ENCODE results near the gene NFIB. TPM values are rescaled to one million over a fixed set of nuclear protein-coding genes. Genes with fewer than 3 reads are reported as not detected.

The NFIB gene
- total RNA-seq, 2 experiments from 2014 or later: not detected

DNA sequence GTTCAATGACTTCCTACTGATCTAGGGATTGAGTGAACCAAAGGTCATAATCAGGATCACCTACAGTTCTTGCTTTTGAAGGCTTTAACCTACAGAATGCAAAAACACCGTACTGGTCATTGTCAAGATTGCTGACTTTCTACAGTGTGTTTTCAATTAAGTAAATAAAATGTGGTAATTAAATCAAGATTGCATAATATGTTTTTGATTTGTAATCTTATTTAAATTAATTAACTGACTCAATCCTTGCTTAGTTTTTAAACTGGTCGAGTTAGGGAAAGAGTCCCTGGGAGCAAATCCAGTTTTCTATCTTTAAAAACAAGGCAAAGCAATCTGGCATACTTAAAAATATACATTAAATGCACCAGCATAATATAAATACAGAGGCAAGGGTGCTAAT lies 125.9 kb downstream of the NFIB start:
- CTCF ChIA-PET: no interaction called here
- H3K9me3 Mint-ChIP-seq: no peaks in the 10 kb centered on the region
- H3K4me1 Mint-ChIP-seq (ENCODE audit: low read depth): no peaks in the 10 kb centered on the region
- no peak for DNase-seq
- no peak overlapping the region for H3K27ac Mint-ChIP-seq
- peaks cover 2% of the 10 kb centered on the region for H3K27me3 Mint-ChIP-seq (ENCODE audit: low read depth)
- intact Hi-C loops (cut with micrococcal nuclease): no loop called here
- no peaks in the 10 kb centered on the region for H3K36me3 Mint-ChIP-seq (ENCODE audit: low read depth)
- no peak overlapping the region for H3K4me3 Mint-ChIP-seq

DNA sequence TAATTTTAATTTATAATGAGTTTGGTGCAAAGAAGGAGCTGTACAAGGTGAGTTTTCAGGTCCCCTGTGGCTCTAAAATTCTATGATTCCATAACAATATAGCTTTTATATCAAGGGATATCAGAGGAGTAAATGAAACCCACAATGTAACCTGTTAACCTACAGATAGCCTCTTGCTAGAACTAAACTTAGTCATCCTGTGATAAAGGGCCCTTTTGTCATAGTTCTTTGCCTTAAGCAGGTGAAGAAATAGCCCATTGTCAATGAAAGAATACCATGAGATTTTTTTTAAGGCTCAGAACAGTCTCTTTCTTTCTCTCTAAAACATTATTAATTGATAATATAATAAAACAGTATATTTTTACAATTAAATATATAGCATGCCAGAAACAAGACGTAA lies 127.8 kb downstream of the NFIB start:
- peaks cover 2% of the 10 kb centered on the region for H3K9me3 Mint-ChIP-seq
- intact Hi-C loops (cut with micrococcal nuclease): no loop called here
- H3K4me1 Mint-ChIP-seq (ENCODE audit: low read depth): no peaks in the 10 kb centered on the region
- no peaks in the 10 kb centered on the region for H3K36me3 Mint-ChIP-seq (ENCODE audit: low read depth)
- no peak overlapping the region for H3K4me3 Mint-ChIP-seq
- no peak for DNase-seq
- H3K27ac Mint-ChIP-seq: no peak overlapping the region
- CTCF ChIA-PET: no interaction called here
- H3K27me3 Mint-ChIP-seq (ENCODE audit: low read depth): peaks cover 2% of the 10 kb centered on the region

DNA sequence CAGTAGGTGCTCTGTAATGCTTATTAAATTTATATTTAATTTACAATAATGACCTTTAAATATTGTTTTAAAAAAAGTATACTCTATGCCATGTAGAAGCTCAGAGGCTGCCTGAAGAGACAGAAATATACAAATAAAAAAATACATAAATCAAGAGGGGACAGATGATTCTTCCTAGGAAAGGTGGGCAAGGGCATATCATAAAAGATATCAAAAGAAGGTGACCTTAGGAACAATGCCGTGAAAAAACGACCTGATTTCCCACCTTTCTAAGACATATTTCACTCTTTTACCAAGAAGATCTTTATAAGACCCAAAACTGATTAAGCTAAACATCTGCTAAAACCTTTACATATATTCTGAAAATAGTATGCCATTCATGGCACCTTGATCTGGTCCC lies 128.9 kb downstream of the NFIB start:
- Mint-ChIP-seq H3K4me1 (ENCODE audit: low read depth) (no peaks in the 10 kb centered on the region), H3K27me3 (ENCODE audit: low read depth) (peaks cover 2% of the 10 kb centered on the region), H3K27ac (no peak overlapping the region), H3K9me3 (peaks cover 2% of the 10 kb centered on the region), H3K4me3 (no peak overlapping the region), H3K36me3 (ENCODE audit: low read depth) (no peaks in the 10 kb centered on the region)
- CTCF ChIA-PET: no interaction called here
- DNase-seq: no peak
- intact Hi-C loops (cut with micrococcal nuclease): no loop called here

DNA sequence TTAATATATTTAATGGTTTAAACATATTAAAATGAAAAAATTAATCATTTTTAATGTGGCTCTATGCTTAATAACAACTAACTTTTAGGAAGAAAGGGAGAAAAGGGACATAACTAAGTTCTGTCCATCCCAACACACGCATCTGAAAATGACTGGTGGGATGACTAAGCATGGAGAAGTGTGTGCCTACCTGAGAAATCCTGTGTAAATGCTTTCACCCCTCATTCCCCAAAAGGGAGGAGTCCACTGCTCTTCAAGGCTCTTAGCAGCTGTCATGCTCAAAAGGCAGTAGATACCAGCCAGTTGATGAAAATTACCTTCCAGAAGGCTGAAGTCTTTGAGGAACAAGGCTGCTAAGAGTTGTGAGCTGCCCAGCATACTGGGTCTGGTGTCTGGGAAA lies 130.9 kb downstream of the NFIB start:
- Mint-ChIP-seq H3K4me3 (no peak overlapping the region), H3K9me3 (peaks cover 2% of the 10 kb centered on the region), H3K4me1 (ENCODE audit: low read depth) (no peaks in the 10 kb centered on the region), H3K36me3 (ENCODE audit: low read depth) (no peaks in the 10 kb centered on the region), H3K27ac (no peak overlapping the region), H3K27me3 (ENCODE audit: low read depth) (peaks cover 2% of the 10 kb centered on the region)
- CTCF ChIA-PET: interaction anchor here (0.7 kb wide), 1 partner anchor 1645 kb away, joined by 3 read pairs; no protein-coding TSS in a partner anchor
- no peak for DNase-seq
- intact Hi-C loops (cut with micrococcal nuclease): no loop called here

DNA sequence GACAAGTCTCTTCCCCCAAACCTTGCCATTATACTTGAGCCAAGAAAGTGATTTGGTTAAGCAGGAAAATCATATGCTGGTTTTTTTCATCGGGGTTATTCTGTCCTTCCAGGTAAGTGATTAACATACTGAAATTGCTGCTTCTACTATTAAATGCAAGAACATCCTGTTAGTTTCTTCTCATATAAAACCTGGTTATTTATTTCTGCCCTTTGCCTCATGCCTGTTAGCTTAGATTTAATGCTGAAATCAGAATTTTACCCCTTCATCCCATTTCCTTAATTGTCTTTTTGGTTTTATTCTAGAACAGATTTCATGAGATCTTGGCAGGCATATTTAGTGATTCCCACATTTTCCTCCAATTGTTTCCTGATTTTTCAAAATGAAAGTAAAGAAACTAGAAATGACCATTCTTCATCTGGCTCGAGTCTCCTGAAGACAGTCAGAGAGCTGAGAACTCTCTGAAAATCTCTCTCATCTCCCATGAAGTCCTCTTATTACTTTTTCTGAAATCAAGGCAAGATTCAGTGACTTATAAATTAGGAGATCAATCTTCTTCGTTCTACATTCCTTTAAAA lies 132.9 kb downstream of the NFIB start:
- no peak overlapping the region for H3K27ac Mint-ChIP-seq
- no peaks in the 10 kb centered on the region for H3K36me3 Mint-ChIP-seq (ENCODE audit: low read depth)
- no peaks in the 10 kb centered on the region for H3K4me1 Mint-ChIP-seq (ENCODE audit: low read depth)
- H3K4me3 Mint-ChIP-seq: no peak overlapping the region
- intact Hi-C loops (cut with micrococcal nuclease): no loop called here
- peaks cover 2% of the 10 kb centered on the region for H3K9me3 Mint-ChIP-seq
- DNase-seq: no peak
- peaks cover 2% of the 10 kb centered on the region for H3K27me3 Mint-ChIP-seq (ENCODE audit: low read depth)
- CTCF ChIA-PET: no interaction called here

DNA sequence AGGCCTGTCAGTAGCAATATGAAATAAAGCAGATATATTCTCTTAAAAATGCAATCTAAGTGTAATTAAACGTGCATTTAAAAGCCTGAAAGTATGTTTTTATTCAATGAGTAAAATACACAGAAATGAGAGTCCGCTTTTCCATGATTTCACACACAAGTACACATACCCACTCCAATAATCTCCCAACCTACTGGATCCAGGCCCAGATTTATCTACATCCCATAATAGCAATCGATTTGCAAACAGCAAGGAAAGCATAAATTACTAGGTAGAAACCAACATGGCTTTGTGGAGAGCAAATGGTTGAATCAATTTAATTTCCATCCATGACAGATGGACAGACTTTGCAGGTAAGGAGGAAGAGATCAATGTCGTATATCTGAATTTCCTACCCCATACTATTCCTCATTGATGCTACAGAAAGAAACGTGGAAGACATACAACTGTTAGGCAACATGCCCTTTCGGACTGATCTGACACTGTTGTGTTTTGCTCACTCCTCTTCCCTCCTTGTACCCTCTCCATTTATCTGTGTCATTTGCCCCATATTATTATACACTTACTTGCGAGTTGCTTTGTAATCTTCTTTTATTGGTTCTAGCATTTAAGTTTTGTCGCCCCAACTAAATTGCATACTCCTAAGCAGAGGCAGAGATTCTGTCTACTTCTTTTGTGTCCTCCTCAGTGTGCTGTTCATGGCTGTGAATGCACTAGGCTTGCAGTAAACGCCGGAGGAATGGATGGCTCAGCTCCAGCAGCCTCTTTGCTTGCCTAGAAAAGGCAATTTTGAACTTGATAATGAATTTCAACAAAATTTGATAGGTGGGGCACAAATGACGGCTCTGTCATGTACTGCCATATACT lies 133.6 kb downstream of the NFIB start:
- H3K36me3 Mint-ChIP-seq (ENCODE audit: low read depth): no peaks in the 10 kb centered on the region
- no peak for DNase-seq
- H3K27ac Mint-ChIP-seq: no peak overlapping the region
- H3K4me3 Mint-ChIP-seq: no peak overlapping the region
- CTCF ChIA-PET: no interaction called here
- peaks cover under 1% of the 10 kb centered on the region for H3K27me3 Mint-ChIP-seq (ENCODE audit: low read depth)
- no peaks in the 10 kb centered on the region for H3K4me1 Mint-ChIP-seq (ENCODE audit: low read depth)
- H3K9me3 Mint-ChIP-seq: peaks cover 2% of the 10 kb centered on the region
- intact Hi-C loops (cut with micrococcal nuclease): no loop called here

DNA sequence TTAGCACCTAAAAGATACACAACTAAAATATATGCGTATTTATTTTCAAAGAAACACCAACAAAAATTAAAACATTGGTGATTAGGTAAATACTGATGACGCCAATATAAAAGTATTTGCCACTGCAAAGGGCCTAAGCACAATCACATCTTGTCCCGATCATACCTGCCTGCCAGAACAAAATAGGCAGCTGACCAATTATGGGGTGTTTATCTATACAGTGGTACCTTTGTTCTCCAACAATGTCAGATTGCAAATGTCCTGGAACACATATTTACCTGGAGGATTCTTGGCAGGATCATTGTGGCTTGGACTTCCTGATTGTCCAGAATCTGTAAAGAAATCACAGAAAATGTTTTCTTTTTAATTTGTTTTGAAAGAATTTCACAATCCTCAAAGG lies 134.5 kb downstream of the NFIB start:
- no peaks in the 10 kb centered on the region for H3K4me1 Mint-ChIP-seq (ENCODE audit: low read depth)
- H3K36me3 Mint-ChIP-seq (ENCODE audit: low read depth): no peaks in the 10 kb centered on the region
- no peak overlapping the region for H3K27ac Mint-ChIP-seq
- CTCF ChIA-PET: no interaction called here
- intact Hi-C loops (cut with micrococcal nuclease): no loop called here
- DNase-seq: no peak
- no peaks in the 10 kb centered on the region for H3K27me3 Mint-ChIP-seq (ENCODE audit: low read depth)
- H3K4me3 Mint-ChIP-seq: no peak overlapping the region
- peaks cover 2% of the 10 kb centered on the region for H3K9me3 Mint-ChIP-seq

DNA sequence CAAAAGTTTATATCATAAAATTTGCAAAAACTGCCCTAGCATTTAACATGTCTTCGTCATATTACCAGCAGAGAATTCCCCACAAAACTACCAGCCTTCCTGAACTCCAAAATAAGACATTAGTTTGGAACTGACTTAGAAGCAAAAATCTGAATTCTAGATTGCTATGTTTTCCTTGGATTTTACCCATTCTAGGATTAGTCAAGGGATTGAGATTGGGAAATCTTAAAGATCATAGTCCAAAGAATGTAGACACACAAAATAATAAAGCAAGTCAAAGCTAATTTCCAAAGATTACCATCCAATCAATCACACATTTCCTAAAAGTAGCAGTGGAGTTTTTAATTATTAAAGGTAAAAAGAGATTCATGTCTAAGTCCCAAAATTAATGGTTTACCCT lies 138.2 kb downstream of the NFIB start:
- Mint-ChIP-seq H3K27me3 (ENCODE audit: low read depth) (no peaks in the 10 kb centered on the region), H3K4me1 (ENCODE audit: low read depth) (no peaks in the 10 kb centered on the region), H3K4me3 (no peak overlapping the region), H3K36me3 (ENCODE audit: low read depth) (no peaks in the 10 kb centered on the region), H3K27ac (no peak overlapping the region), H3K9me3 (no peaks in the 10 kb centered on the region)
- CTCF ChIA-PET: no interaction called here
- no peak for DNase-seq
- intact Hi-C loops (cut with micrococcal nuclease): no loop called here

DNA sequence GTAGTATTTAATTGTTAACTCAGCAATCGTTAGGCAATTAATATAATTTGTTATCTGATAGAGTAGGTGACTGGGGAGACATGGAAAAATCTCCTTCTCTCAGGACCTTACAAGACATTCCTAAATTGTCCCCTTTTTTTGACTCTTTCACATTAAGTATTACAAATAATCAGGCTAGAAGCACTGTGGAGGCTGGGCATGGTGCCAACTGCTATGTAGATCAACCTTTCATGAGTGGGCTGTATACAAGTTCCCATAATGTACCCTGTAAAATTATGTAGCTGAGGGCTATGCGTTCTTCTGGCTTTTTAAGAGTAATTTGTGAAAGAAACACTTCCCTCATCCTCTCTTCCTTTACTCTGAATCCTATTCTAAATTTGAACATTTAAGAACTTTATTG lies 140.2 kb downstream of the NFIB start:
- CTCF ChIA-PET: no interaction called here
- H3K36me3 Mint-ChIP-seq (ENCODE audit: low read depth): no peaks in the 10 kb centered on the region
- no peaks in the 10 kb centered on the region for H3K9me3 Mint-ChIP-seq
- no peak for DNase-seq
- intact Hi-C loops (cut with micrococcal nuclease): no loop called here
- H3K4me3 Mint-ChIP-seq: no peak overlapping the region
- H3K27ac Mint-ChIP-seq: no peak overlapping the region
- no peaks in the 10 kb centered on the region for H3K27me3 Mint-ChIP-seq (ENCODE audit: low read depth)
- H3K4me1 Mint-ChIP-seq (ENCODE audit: low read depth): no peaks in the 10 kb centered on the region

DNA sequence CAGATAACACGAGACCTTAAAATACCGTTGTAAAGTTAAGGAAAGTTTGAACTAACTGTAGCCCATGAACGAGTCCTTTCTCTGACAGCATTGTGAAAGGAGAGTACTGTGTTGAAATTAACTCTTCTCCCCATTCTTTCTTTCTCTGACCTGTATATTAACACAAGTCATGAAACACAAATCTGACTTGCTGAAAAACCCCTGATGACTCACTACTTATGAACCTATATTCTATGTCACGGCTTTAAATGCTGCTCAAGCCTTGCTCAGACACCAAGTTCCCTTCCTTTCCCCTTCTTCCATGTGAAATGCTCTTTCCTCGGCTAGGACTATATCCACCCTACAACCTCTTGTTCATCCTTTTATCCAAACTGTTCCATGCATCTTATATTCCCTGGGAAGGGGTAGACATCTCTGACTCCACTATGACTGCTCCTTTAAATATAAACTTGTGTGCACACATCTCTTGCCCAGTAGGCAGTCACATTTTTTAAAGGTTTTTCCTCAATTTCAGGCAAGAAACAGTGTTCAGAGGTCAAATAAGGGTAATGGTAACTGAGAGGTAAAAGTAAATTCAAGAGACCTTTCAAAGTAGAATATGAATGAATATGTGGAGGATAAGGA lies 142.9 kb downstream of the NFIB start:
- intact Hi-C loops (cut with micrococcal nuclease): no loop called here
- Mint-ChIP-seq H3K4me3 (no peak overlapping the region), H3K27ac (no peak overlapping the region), H3K9me3 (no peaks in the 10 kb centered on the region), H3K36me3 (ENCODE audit: low read depth) (no peaks in the 10 kb centered on the region), H3K4me1 (ENCODE audit: low read depth) (no peaks in the 10 kb centered on the region), H3K27me3 (ENCODE audit: low read depth) (no peaks in the 10 kb centered on the region)
- CTCF ChIA-PET: no interaction called here
- no peak for DNase-seq

DNA sequence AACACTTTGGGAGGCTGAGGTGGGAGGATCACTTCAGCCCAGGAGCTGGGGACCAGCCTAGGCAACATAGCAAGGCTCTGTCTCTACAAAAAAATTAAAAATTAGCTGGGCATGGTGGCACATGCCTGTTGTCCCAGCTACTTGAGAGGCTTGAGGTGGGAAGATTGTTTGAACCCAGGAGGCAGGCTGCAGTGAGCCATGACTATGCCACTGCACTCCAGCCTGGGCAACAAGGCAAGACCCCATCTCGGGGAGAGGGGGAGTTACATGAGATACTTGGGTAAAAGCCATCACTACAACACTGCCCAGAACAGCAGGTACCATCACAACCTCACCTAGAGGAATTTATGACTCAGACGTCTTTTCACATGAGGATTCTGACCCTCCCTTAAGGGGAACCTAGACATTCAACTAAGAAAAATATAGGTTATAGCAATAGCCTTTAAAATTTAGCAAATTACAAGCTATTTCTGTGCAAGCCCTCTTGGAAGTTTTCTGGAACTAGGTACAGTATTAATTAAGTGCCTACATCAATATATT lies 143.5 kb downstream of the NFIB start:
- intact Hi-C loops (cut with micrococcal nuclease): no loop called here
- CTCF ChIA-PET: no interaction called here
- H3K9me3 Mint-ChIP-seq: no peaks in the 10 kb centered on the region
- H3K27ac Mint-ChIP-seq: no peak overlapping the region
- no peaks in the 10 kb centered on the region for H3K27me3 Mint-ChIP-seq (ENCODE audit: low read depth)
- no peak for DNase-seq
- H3K36me3 Mint-ChIP-seq (ENCODE audit: low read depth): no peaks in the 10 kb centered on the region
- H3K4me3 Mint-ChIP-seq: no peak overlapping the region
- H3K4me1 Mint-ChIP-seq (ENCODE audit: low read depth): no peaks in the 10 kb centered on the region

DNA sequence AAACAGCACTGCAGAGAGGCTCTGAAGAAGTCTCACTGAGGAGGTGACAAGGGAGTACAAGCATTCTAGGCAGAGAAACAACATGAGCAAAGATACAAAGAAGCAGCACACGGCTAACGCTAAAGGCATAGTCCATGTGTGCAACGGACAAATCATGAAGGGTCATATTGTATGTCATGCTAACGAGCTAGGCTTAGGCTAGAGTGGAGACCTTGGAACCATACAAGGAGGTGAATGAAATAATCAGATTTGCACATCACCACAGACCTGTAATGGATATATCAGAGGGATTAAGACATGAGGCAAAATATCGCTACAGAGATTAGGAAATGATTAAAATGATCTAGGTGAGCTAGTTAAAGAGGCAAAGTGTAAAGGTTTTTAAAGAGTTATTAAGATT lies 145.6 kb downstream of the NFIB start:
- Mint-ChIP-seq H3K27me3 (ENCODE audit: low read depth) (no peaks in the 10 kb centered on the region), H3K4me3 (no peak overlapping the region), H3K4me1 (ENCODE audit: low read depth) (no peaks in the 10 kb centered on the region), H3K27ac (no peak overlapping the region), H3K36me3 (ENCODE audit: low read depth) (no peaks in the 10 kb centered on the region), H3K9me3 (no peaks in the 10 kb centered on the region)
- intact Hi-C loops (cut with micrococcal nuclease): no loop called here
- CTCF ChIA-PET: no interaction called here
- no peak for DNase-seq

Data from activated naive CD4-positive, alpha-beta T cell treated with anti-CD3 and anti-CD28 coated beads for 36 hours (primary cell).